Smooth muscle cell (in vitro differentiated cells): Measurements from ENCODE around the gene RNF186. TPM values are rescaled to one million over a fixed set of nuclear protein-coding genes. Genes with fewer than 3 reads are reported as not detected.

Experiments used
- DNase-seq: peaks from one replicate; lab custom pipeline; 2025; ENCODE audit not compliant: unreplicated experiment; lab: John Stamatoyannopoulos, UW
- H2AFZ ChIP-seq: fragments of 200-600 bp; sonication (generic); 2 replicates; pipeline ENCODE4 v1.6.0; 2016; ENCODE audit warnings: antibody characterized with exemption, low read depth, mild to moderate bottlenecking
- H3F3A ChIP-seq: fragments of 200-600 bp; sonication (generic); 2 replicates; pipeline ENCODE4 v1.6.0; 2017; ENCODE audit warnings: antibody characterized with exemption, low read depth
- H3K27ac ChIP-seq: fragments of 200-600 bp; sonication (generic); 2 replicates; pipeline ENCODE4 v1.5.1; 2016; ENCODE audit warnings: low read depth, mild to moderate bottlenecking
- H3K27me3 ChIP-seq: fragments of 200-600 bp; sonication (generic); 2 replicates; pipeline ENCODE4 v1.6.1; 2016; ENCODE audit warnings: low read depth, mild to moderate bottlenecking
- H3K36me3 ChIP-seq: fragments of 200-600 bp; sonication (generic); 2 replicates; pipeline ENCODE4 v1.5.1; 2016; ENCODE audit warnings: low read depth
- H3K4me1 ChIP-seq: fragments of 200-600 bp; sonication (generic); 2 replicates; pipeline ENCODE4 v1.5.1; 2016; ENCODE audit warnings: low read depth
- H3K4me2 ChIP-seq: fragments of 200-600 bp; sonication (generic); 2 replicates; pipeline ENCODE4 v1.6.0; 2016; ENCODE audit warnings: mild to moderate bottlenecking
- H3K4me3 ChIP-seq: fragments of 200-600 bp; sonication (generic); 2 replicates; pipeline ENCODE4 v1.5.1; 2016; ENCODE audit warnings: mild to moderate bottlenecking
- H3K79me2 ChIP-seq: fragments of 200-600 bp; sonication (generic); 2 replicates; pipeline ENCODE4 v1.6.0; 2016; ENCODE audit warnings: low read depth, mild to moderate bottlenecking
- H3K9ac ChIP-seq: fragments of 200-600 bp; sonication (generic); 2 replicates; pipeline ENCODE4 v1.6.0; 2016; ENCODE audit warnings: low read depth
- H3K9me3 ChIP-seq: fragments of 200-600 bp; sonication (generic); replicated peaks from 2 replicates; pipeline ENCODE4 v1.5.1; 2016; ENCODE audit warnings: low read depth
- H4K20me1 ChIP-seq: fragments of 200-600 bp; sonication (generic); 2 replicates; pipeline ENCODE4 v1.6.0; 2016; ENCODE audit warnings: low read depth
- CTCF ChIP-seq: fragments of 200-600 bp; sonication (generic); IDR thresholded peaks from 2 replicates; pipeline ENCODE4 v1.5.1; 2017; ENCODE audit warnings: borderline replicate concordance, mild to moderate bottlenecking, antibody characterized with exemption; ENCODE audit not compliant: insufficient read depth, poor library complexity, severe bottlenecking
- WGBS: methylation state at CpG from one replicate; pipeline ENCODE4 v1.1.7; 2016; ENCODE audit warnings: low lambda C conversion rate; 5-methylcytosine and 5-hydroxymethylcytosine counted together
- polyA plus RNA-seq: library from polyadenylated mRNA; unstranded; fragments of >200 nt; fragmentation: Nextera tagmentation; extraction: Ambion mirVana; gene quantifications from 2 replicates; pipeline ENCODE4 v1.2.1, GENCODE V29; 2016
- total RNA-seq: library from RNA; depleted of rRNA; stranded (reverse); fragments of >200 nt; gene quantifications from 2 replicates; pipeline ENCODE4 v1.2.3, GENCODE V29; 2014

RNF186 gene
- total and polyA plus RNA-seq, 2 experiments from 2014 or later = not detected

GRCh38 chr1:19825298-19825697 lies 10.2 kb upstream of the RNF186 start:
- Histone ChIP-seq H3K4me2 (no peak overlapping the region), H3K9ac (no peak overlapping the region), H3K4me3 (no peak overlapping the region), H3K4me1 (no peaks in the 10 kb centered on the region), H3K9me3 (no peaks in the 10 kb centered on the region), H3F3A (no peaks in the 10 kb centered on the region), H3K36me3 (no peaks in the 10 kb centered on the region), H3K27ac (no peak overlapping the region), H3K79me2 (no peaks in the 10 kb centered on the region), H2AFZ (no peak overlapping the region), H4K20me1 (no peaks in the 10 kb centered on the region), H3K27me3 (no peaks in the 10 kb centered on the region)
- DNase-seq = no peak
- TF ChIP-seq CTCF = no peak
- WGBS = 38% methylated on average over 6 of the region's 6 CpGs

- WGBS = 75% methylated on average over 4 of the region's 4 CpGs
- Histone ChIP-seq H3K4me2 (no peak overlapping the region), H3F3A (no peaks in the 10 kb centered on the region), H3K27me3 (no peaks in the 10 kb centered on the region), H3K4me1 (no peaks in the 10 kb centered on the region), H3K27ac (no peak overlapping the region), H3K9ac (no peak overlapping the region), H3K79me2 (no peaks in the 10 kb centered on the region), H3K9me3 (no peaks in the 10 kb centered on the region), H2AFZ (no peak overlapping the region), H4K20me1 (no peaks in the 10 kb centered on the region), H3K36me3 (no peaks in the 10 kb centered on the region), H3K4me3 (no peak overlapping the region)
- TF ChIP-seq CTCF = no peak
- DNase-seq = no peak
Observed at GRCh38 chr1:19824541-19824940, 9.5 kb upstream of the RNF186 start.

- H3K27ac ChIP-seq = no peak overlapping the region
- no peaks in the 10 kb centered on the region for H3K79me2 ChIP-seq
- H3F3A ChIP-seq = no peaks in the 10 kb centered on the region
- no peak for DNase-seq
- TF ChIP-seq CTCF = no peak
- H3K27me3 ChIP-seq = no peaks in the 10 kb centered on the region
- H4K20me1 ChIP-seq = no peaks in the 10 kb centered on the region
- H3K4me1 ChIP-seq = no peaks in the 10 kb centered on the region
- H2AFZ ChIP-seq = no peak overlapping the region
- H3K36me3 ChIP-seq = no peaks in the 10 kb centered on the region
- no peak overlapping the region for H3K4me2 ChIP-seq
- no peak overlapping the region for H3K9ac ChIP-seq
- no peak overlapping the region for H3K4me3 ChIP-seq
- H3K9me3 ChIP-seq = no peaks in the 10 kb centered on the region
- 98% methylated on average over 5 of the region's 5 CpGs for WGBS
Observed at GRCh38 chr1:19824036-19824435, 9.0 kb upstream of the RNF186 start.

- Histone ChIP-seq H3K4me3 (no peak overlapping the region), H3K4me1 (no peaks in the 10 kb centered on the region), H3K9ac (no peak overlapping the region), H2AFZ (no peak overlapping the region), H3K36me3 (no peaks in the 10 kb centered on the region), H3K9me3 (no peaks in the 10 kb centered on the region), H3F3A (no peaks in the 10 kb centered on the region), H4K20me1 (no peaks in the 10 kb centered on the region), H3K79me2 (no peaks in the 10 kb centered on the region), H3K27me3 (no peaks in the 10 kb centered on the region), H3K27ac (no peak overlapping the region), H3K4me2 (no peak overlapping the region)
- WGBS = 83% methylated on average over 5 of the region's 5 CpGs
- TF ChIP-seq CTCF = no peak
- DNase-seq = no peak
Observed at GRCh38 chr1:19819701-19820100, 4.6 kb upstream of the RNF186 start.
